NAMALWA (cell line): ENCODE data around the gene KLHL17.

Experiments used
- DNase-seq: peaks from one replicate; pipeline ENCODE4 v3.0.0-alpha.2; 2015; ENCODE audit warnings: low spot score

Gene KLHL17

DNA sequence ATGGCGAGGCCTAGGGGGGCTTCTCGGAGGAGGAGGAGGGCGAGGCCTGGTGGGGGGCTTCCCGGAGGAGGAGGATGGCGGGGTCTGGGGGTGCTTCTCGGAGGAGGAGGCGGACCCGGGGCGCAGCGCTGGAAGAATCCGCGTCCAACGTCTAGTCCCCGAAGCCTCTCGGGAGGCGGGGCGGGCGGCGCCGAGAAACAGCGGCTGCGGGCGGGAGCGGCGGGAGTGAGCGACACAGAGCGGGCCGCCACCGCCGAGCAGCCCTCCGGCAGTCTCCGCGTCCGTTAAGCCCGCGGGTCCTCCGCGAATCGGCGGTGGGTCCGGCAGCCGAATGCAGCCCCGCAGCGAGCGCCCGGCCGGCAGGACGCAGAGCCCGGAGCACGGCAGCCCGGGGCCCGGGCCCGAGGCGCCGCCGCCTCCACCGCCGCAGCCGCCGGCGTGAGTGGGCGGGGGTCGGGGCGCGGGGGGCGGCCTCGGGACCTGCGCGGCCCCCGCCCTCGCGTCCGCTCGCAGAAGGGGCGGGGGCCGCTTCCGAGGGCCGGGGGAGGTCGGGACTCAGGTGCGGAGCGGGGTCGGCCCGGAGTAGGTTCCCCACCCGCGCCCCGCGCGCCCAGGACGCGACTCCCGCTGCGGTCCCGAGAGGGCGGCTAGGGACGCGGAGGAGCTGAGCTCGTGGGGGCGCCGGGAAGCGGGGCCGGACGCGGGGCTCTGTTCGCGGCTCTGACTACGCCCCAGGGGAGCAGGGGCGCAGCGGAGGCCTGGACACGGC lies at the start of gene KLHL17:
Gene KLHL17, plus strand, starts transcription at position 222 of the 769 bp plus-strand sequence. Its CDS starts 110 bp downstream, at position 332.
- DNase-seq = peak; percentile 85

DNA sequence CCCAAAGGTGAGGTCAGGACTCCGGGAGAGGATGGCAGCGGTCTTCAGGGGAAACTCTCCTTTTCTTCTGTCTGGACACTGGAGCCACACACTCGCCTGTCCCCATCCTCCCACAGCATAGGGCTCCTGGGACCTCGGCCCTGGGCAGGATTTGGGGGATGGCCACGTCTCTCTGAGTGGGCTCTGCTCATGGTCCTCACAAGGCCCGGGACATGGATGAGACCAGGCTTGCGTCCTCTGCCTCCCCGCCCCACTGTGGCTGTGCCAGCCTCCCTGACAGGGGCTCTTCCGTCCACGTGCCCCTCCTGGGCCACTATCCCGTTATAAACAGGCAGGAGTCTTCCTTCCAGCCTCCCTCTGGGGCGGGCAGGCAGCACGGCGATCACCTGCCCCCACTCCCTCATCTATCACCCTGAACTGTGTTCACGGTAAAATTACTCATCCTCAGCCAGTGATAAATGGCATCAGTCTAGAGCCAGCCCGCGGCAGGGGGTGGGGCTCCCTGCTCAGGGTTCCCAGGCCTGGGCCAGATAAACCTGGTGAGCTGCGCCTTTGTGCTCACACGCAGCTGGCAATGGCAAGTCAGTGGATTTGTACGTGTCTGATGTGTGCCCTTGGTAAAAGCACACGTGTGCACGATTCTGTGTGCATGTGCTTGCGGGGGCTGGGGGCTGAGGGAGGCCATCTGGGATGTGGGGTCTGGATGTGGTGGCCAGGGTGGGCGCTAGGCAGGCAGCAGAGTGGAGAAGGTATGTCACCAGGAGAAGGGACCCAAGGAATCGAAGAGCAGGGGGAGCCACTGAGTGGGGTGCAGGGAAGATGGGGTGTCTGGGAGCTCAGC lies 49.3 kb upstream of the KLHL17 start:
- peak; percentile 37 for DNase-seq

DNA sequence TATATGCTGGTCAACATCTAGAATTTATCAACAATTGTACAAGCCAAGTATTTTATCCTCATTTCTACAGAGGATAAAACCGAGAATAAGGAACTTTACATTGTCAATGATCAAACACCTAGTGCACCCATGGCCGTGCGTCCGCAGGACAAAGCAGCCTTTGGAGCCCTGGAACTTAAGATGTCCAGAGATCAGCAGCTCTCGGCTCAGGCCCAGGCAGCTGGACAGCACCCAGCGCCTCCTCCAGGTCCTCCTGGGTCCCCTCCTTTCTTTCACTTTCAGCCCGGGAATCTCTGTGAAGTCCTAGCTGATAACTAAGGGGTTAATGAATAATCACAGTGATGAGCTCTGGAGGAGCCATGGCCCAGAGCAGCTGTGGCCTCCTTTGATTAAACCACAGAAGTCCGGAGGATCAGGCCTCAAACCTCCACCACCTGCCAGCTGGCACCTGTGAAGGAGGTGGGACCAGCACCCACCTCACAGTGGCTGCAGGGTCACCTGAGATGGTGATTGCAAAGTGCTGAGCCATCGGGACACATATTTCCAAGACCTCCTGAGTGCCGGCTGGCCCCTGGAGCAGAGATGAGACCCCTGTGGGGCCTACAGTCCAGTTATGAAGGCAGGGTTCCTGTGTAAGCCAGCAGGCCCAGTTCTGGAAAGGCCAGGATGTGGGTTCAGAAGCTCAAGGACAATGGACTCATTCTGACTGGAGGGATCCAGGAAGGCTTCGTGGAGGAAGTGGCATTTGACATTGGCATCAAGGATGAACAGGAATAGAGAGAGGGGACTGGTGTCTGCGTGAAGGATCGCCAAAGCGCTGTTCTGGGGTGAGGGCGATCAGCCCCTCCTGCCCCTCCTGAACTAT lies 48.3 kb upstream of the KLHL17 start:
- no peak for DNase-seq

GRCh38 chr1:912740-913301 lies 47.6 kb upstream of the KLHL17 start:
- DNase-seq = no peak

- DNase-seq = no peak
These were observed 46.8 kb upstream of the KLHL17 start for GRCh38 chr1:913491-914130.

DNA sequence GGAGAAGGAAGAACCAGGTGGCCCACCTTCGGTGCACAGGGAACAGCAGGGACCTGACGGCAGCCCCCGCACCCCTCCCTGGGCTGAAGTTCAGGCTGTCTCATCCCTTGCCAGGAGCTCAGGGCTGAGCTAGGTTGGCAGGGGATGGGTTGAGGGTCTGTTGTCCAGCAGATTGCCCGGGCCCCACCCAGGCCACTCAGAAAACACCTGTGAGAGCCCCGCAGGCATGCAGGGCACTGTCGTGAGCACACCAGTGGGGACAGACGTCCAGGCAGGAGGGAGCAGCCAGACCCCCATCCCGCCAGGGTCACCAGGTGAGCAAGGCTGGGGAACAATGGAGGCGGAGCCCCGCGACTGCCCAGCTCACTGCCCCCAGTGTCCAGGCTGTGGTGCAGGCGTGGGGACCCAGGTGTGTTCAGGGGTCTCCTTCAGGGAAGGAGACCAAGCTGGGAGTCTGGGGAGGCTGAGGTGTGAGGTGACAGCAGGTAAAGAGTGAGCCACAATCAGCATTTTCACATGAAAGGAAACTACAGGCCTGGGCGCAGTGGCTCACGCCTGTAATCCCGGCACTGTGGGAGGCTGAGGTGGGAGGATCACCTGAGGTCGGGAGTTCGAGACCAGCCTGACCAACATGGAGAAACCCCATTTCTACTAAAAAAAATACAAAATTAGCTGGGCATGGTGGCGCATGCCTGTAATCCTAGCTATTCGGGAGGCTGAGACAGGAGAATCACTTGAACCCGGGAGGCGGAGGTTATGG lies 46.1 kb upstream of the KLHL17 start:
- DNase-seq = no peak

DNA sequence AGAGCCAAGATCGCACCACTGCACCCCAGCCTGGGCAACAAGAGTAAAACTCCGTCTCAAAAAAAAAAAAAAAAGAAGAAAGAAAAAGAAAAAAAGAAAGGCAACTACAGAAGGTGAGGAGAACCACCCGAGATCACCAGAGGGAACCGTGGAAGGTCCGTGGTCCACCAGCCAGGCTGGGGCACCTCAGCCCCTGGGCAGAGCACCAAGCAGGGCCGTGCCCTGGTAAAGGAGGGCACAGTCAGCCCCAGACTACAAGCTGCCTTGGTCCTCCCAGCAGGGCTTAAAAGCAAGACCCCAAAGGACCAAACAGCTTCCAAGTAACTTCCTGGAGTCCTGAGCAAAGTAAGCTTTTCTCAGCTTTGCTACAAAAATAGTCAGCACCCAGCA lies 45.5 kb upstream of the KLHL17 start:
- DNase-seq = no peak

- DNase-seq = peak; percentile 67
These were observed 44.9 kb upstream of the KLHL17 start for GRCh38 chr1:915295-916172.

GRCh38 chr1:916173-917075 lies 44.0 kb upstream of the KLHL17 start:
- DNase-seq = no peak

- no peak for DNase-seq
These were observed 43.3 kb upstream of the KLHL17 start for GRCh38 chr1:917076-917459.

DNA sequence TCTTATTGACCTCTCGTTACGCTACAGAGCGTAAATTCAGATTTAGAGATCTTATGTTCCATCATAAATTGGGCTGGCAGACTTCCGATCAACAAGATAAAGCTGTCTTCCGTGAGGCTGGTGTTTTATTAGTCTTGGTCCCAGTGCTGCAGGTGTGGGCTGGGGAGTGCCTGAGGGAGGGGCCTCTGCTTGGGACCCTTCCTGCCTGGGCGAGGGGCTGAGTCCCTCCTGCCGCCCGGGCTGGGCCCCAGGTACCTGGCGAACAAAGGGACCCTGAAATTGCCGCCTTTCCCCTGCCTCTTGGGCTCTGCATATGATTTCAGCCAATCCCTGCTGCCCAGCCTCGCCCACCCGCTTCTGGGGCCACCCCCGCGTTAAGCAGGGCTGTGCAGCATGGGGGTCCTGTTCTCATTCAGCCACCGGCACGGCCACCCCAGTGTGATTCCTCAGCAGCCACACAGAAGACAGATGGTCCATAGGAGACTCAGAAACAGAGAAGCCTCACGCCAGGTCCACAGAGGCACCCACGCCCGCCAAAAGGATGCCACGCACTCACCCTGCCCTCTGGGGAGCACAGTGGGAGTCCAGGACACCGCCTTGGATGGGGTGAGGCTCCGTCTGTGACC lies 42.8 kb upstream of the KLHL17 start:
- DNase-seq = no peak

DNA sequence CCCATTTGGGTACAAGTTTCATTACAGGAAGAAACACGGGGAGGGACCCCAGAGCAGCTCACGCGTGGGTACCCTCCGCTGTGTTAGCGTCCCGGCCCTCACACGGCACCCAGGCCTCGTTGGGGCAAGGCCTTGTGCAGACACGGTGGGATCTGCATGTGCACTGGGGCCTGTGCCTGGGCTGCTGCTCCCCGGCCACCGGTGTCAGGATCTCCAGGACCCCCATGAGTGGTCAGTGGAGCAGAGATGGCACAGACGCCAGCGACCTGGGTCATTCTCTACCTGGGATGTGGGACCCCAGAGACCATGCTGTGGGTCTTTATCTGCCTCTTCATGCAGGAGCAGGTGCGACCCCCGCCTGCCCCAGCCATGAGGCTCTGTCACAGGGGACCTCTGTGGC lies 42.0 kb upstream of the KLHL17 start:
- DNase-seq = no peak

GRCh38 chr1:918843-919242 lies 41.5 kb upstream of the KLHL17 start:
- no peak for DNase-seq

DNA sequence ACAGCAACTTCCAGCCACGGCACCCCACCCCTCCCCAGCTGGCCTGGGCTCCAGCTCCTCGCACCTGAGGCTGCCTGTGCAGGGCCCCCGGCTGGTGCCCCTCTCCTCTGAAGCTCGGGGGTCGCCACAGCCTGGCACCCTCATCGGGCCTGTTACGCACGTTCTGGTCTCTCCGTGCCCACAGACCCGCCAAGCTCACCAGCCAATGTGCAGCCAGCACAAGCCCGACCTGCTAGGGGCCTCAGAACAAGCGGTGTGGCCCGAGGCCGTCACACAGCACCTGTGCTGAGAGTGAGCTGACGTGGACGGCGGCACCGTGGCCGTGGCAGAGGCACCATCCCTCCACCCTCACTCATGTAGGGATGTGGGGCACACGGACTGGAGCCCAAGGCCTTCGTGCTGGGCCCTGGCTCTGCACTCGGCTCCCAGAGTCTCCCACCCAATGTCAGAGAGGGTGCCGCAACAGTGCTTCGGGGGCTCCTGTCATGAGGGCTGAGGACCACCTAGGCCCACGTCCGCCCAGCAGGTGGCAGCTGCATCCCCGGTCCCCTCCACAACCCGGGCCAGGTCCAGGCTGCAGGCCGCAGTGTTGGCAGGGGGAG lies 41.0 kb upstream of the KLHL17 start:
- DNase-seq = no peak

GRCh38 chr1:920010-920409 lies 40.4 kb upstream of the KLHL17 start:
- DNase-seq = no peak

DNA sequence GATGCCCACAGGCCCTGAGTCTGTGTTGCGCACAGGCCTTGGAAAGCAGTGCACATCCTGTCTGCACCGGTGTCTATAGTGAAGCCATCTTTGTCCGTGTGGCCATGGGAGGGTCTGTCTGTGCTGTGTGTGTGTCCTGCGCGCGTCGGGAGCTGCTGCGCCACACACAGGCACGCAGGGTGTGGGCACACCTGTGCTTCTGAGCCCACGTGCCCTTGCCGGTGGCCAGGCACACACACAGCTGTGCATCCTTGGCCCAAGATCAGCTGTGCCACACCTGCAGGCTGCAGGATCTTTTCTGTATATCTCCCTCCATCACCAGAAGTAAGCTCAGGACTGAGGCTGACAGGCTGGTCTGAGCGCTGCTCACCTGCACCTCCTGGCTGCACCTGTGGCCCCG lies 39.9 kb upstream of the KLHL17 start:
- no peak for DNase-seq

DNA sequence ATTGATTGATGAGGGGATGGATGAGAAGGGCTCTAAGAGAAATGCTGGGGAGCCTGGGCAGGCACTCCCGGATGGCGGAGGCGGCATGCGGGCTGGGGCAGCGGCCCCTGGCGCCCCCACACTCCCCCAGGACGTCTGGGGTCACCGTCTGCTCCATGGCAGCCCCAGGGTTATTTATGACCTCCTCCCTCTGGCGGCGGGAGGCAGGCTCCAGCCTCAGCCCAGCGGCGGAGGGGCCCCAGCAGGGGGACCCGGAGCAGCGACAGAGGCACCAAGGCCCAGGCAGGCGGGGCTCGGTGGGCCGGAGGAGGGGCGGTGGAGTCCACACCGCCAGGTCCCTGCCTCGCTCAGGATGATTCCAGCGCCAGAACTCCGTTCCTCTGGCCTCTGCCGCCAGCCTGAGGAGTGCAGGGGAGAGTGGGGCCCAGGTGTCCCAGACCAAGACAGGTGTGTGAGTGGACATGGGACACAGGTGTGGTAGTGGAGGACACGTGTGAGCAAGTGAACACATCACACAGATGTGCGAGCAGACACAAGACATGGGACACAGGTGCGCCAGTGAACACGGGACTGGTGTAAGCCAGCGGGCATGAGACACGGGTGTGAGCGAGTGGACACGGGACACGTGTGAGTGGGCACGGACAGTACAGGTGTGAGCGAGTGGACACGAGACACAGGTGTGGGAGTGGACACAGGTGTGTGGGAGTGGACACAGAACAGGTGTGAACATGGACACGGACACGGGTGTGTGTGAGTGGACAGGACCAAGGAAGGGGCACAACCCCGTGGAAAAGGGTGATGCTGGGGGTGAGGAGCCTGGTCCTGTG lies 39.2 kb upstream of the KLHL17 start:
- peak; percentile 87 for DNase-seq
